ENCODE measurements around the gene SRRD.
A peak's percentile ranks its signal among the peaks of the same experiment; 100 is the strongest.

Gene SRRD

DNA sequence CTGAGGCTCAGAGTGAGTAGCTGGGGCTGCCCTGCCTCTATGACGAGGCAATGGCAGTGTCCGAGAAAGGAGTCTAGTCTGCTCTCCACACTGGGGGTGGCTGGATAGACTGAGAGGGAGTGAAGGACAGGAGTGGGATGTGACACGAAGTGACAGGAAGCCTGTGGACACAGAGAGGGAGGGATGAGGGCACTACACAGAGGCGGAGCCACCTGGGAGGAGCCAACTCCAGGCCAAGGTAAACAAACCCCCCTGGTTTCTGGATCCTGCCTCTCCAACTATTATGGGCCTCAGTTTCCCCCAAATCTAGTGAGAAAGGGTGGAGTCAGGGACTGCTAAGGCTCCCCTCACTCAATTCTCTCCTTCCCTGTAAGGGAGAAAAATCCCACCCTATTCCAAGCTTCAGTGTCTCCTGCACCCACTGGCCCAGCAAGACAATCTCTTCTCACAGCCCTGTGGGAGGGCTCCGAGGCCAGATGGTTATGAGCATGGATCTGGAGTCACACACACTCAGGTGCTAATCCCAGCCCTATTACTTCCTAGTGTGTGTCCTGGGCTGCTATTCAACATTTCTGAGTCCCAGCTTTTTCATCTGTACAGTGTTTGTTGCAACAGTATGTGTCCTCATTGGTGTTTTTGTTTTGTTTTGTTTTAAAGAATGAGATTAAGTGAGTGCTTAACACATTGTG is 29.7 kb upstream of the SRRD start:
- DNase-seq: no peak

GRCh38 chr22:26457661-26458272 is 25.9 kb upstream of the SRRD start:
- no peak for DNase-seq

- DNase-seq: no peak
These were observed 23.5 kb upstream of the SRRD start for GRCh38 chr22:26460202-26460601.

DNA sequence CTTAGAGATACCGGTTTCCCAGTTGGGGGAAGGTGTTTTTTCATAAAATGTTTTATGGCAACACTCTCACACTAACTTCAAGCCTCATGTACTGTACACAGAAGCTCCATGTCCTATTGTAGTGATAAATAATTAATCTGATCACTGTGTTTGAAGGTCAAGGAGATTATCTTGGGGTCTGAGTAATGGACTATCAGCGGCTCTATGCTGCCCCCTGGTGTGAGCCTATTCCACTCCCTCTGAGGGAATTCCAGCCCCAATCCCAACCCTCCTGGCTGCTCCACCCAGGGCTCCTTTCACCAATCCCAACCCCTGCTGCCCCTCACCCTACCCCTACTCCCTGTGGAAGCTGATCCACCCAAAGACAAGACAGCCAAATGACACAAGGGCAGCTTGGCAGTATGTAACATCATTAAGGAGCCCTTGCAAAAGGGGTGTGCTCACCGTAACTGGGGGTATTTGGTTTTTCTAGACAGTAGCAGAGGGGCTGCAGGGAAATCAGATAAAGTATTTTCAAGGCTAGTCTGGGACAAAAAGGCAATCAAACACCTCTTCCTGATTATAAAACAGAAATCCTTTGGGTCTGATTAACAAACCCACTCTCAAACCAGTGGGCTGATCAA is 22.4 kb upstream of the SRRD start:
- peak; percentile 92 for DNase-seq

- DNase-seq: no peak
These were observed 21.6 kb upstream of the SRRD start for GRCh38 chr22:26462051-26462450.

- DNase-seq: no peak
These were observed 21.0 kb upstream of the SRRD start for GRCh38 chr22:26462641-26463040.

DNA sequence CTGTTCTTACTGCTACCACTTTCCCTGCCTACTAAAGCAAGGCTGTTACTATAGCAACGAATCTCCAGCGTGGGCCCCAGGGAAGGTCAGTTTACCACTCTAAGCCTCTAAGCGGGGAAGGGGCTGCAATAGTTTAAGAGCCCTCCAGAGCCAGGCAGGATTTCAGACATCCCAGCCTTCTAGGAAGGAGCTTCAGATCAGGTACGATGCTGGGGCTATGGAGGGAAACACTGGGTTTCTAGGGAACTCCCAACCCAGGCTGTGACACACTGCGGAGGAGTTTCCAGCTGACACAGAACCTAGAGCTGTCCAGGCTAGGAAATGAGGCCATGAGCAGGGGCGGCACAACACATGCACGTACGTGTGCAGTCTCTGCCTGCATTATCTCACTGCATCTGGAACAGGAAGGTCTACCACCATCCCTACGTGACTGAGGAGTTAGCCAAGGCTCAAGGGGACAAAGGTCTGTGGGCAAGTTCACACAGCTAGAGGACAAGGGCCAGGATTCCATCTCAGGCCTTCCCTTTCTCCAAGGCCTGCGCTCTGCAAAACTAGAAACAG is 20.5 kb upstream of the SRRD start:
- DNase-seq: peak; percentile 88

DNA sequence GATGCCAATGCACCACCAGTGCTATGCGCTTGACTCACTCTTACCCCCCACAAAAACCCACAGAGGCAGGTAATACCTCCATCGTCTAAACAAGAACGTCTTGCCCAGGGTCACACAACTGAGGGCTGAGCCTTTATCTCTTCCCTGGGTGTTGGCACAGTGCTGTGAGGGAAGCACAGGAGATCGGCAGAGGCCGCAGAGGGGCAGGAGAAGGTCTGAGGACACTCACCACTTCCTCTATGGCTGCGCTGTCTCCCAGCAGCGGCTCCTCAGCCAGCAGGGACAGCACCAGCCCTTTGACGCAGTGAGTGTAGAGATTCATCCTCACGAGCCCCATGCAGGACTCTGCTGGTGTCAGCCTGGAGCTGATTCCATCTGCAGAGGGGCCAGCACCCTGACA is 20.0 kb upstream of the SRRD start:
- no peak for DNase-seq

DNA sequence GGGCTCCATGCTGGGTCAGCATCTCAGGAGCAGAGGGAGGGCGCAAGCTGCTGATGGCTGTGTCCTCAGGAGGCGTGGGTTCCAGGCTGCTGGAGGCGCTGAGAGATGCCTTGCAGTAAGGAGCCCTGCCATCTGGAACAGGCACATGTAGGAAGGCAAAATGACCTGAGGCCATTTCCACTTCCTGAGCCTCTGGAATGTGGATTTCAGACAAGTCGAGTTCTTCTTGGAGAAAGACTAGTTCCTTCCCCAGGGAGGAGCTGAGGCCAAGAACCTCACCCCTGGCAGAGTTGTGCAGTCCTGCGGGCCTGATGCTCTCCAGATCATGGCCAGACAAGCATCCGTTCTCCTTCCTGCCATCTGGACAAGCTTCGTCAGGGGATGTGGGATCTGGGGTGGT is 19.4 kb upstream of the SRRD start:
- peak; percentile 12 for DNase-seq

- DNase-seq: no peak
These were observed 17.5 kb upstream of the SRRD start for GRCh38 chr22:26466196-26466595.

GRCh38 chr22:26470807-26471206 is 12.9 kb upstream of the SRRD start:
- DNase-seq: no peak

GRCh38 chr22:26471522-26471921 is 12.2 kb upstream of the SRRD start:
- no peak for DNase-seq

DNA sequence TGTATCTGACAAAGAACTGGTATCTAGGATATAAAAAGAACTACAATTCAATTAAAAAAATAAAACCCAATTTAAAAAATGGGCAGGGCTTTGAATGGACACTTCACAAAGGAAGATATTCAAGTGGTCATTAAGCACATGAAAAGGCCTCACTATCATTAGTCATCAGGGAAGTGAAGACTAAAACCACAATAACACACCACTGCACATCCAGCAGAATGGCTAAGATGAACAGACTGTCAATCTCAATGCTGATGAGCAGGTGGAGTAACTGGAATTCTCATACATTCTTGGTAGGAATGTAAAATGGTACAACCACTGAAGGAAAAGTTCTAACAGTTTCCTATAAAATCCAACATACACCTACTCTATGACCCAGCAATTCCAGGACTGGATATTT is 9.0 kb upstream of the SRRD start:
- no peak for DNase-seq

GRCh38 chr22:26476705-26477340 is 6.9 kb upstream of the SRRD start:
- DNase-seq: no peak

DNA sequence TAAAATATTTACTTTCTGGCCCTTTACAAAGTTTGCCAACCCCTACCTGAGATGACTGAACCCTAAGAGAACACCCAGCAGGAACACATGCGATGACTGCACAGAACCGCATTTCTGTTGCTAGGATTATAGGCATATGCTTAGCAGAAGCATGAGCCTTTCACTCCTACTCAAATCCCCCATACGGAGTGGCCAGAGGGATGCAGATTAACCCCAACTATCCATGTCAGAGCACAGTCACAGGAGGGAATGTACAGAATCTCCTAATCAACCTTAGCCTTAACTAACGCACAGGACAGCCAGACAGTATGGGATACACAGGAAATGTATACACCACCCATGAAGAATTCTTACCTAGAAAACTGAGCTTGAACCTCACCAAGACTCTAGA is 6.3 kb upstream of the SRRD start:
- no peak for DNase-seq

DNA sequence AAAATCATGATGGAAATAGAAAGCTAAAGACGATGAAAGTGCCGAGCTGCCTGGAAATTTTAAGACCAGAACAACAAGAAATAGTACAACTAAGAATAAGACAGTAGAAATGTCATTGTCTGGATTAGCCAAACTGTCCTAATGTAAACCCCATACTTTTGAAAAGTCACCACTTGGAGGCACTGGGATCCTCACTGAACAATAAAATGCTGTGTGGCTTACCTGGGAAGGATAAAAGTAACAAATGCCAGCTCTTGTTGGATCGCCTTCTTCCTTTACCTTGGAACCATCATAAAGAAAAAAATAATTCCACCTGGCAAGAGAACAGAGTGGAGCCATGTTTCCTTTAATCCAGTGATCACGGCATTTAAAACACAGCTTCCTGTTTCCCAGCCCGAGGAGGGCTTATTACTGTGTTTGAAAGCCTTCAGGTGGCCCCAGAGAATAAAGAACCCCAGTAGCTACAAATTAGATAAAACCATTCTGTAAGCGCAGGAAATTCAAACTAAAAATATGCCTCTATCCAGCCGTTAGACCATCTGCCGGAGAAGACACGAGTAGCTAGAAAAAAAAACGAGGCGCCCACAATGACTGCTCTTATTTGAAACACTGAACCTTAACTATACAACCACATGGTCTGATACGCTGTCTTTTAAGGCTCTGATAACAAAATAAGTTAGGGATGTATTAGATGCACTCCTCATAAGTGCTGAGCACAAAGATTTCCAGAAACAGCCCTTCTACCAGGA is 4.5 kb upstream of the SRRD start:
- DNase-seq: no peak

DNA sequence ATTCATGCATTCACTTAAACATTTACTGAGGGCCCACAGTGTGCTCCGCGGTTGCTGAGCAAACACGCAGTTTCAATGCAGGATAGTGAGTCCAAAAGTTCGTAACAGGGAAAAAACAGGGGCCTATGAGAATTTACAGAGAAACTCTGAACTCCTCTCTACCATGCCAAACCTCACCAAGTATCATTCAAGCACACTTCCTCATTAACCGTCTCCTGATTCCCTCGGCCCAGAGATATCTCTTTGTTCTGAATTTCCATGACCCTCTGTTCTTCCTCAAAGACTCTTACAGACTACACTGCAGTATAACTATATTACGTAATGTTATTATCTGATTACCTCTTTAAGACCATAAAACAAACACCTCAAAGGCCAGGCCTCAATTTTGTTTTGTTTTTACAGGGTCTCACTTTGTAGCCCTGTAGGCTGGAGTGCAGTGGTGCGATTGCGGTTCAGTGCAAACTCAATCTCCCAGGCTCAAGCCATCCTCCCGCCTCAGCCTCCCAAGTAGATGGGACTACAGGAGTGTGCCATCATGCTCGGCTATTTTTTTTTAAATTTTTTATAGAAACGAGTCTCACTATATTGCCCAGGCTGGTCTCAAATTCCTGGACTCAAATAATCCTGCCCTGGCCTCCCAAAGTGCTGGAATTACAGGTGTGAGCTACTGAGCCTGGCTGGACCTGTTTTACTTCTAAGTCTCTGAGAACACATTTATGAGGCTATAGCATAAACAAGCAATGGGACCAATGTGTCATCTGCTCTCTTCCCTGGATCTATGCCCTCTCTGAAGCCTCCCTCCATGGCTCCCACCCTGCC is 3.7 kb upstream of the SRRD start:
- DNase-seq: no peak

DNA sequence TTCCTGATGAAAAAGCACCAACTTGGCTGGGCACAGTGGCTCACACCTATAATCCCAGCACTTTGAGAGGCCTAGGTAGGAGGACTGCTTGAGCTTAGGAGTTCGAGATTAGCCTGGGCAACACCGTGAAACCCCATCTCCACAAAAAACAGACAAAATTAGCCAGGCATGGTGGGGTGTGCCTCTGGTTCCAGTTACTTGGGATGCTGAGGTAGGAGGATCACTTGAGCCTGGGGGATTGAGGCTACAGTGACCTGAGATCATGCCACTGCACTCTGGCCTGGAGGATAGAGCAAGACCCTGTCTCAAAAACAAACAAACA is 3.1 kb upstream of the SRRD start:
- no peak for DNase-seq

- no peak for DNase-seq
These were observed 2.5 kb upstream of the SRRD start for GRCh38 chr22:26481112-26481693.

DNA sequence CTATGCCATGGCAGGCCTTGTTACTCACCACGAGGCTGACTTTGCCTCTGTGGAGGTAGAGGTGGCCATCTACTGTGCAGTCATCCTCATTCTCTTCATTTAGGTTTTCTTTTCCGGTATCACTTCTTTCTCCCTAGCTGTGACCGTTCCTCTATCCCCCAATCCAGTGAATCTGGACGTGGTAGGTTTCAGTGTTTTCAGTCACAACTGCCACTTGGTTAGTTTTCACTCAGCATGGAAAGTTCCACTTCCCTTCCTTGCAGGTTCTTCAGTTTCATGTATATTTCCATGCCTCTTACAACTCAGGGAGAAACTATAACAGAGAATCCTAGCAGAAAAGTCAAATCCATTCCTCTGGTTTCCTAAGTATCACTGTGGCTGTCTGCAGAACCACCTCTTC is 2.0 kb upstream of the SRRD start:
- no peak for DNase-seq

DNA sequence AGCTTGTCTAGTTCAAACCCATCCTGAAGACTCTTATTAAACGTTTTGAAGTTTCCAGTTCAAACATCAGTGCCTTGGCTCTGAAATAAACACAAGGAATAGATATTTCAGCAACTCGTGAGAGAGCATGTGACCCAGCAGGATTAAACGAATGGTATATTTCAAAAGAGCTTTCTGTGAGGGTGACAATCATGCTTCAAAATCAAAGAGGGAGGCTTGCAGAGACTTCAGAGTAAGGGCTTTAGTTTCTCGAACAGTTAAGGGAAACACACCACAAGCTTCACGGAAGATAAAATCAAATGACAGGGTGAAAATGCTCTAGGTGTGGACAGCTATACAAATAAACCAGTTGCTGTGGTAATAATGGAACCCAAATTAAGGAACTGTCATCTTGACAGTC is 1.5 kb upstream of the SRRD start:
- no peak for DNase-seq

DNA sequence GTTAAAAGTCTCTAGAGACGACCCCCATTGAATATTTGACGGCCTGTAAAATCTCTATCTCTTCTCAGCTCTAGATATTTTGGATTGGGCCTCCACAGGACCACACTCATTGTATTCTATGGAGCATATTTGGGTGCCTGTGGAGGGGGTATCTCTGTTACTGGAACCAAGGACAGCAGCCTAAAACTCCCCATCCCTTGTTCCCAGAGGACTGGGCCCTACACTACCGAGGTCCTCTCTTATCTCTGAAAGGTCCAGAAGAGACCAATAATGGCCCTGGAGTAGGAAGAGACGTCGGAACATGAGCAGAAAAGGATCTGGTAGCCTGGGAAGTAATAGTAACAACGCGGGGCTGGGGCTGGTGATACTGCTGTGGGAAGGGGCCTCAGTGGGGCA is 636 bp upstream of the SRRD start:
- DNase-seq: no peak
